PC-9 (cell line): ENCODE results near the gene CIAO2B. TPM values are rescaled to one million over a fixed set of nuclear protein-coding genes. Genes with fewer than 3 reads are reported as not detected.

Experiments used
- BruUV-seq: library from RNA; stranded (reverse); fragments of 400-500 nt; replicated peaks from 2 replicates; lab custom pipeline; 2021; lab: Mats Ljungman, UMichigan
- CTCF ChIA-PET: fragments of 300-600 bp; sonication (Branson Sonifier 250); formaldehyde crosslinking; loops from one replicate; lab custom pipeline; 2022; ENCODE audit warnings: antibody characterized with exemption; lab: Charles Lee
- POLR2A ChIA-PET: fragments of 300-600 bp; sonication (Branson Sonifier 250); formaldehyde crosslinking; loops from one replicate; lab custom pipeline; 2022; ENCODE audit warnings: antibody characterized with exemption; ENCODE audit not compliant: unreplicated experiment; lab: Charles Lee
- DNase-seq, 2 experiments: peaks; one replicate each; pipeline versions ENCODE4 v3.0.0 to v3.0.0-alpha.2; 2015 to 2022; ENCODE audit warnings: mixed read lengths in 1 of 2
- H2AFZ ChIP-seq: fragments of 200-600 bp; sonication (generic); 2 replicates; pipeline ENCODE4 v1.8.1; 2017; ENCODE audit warnings: antibody characterized with exemption
- H3F3A ChIP-seq: fragments of 200-600 bp; sonication (generic); 2 replicates; pipeline ENCODE4 v1.8.1; 2017; ENCODE audit warnings: antibody characterized with exemption, mild to moderate bottlenecking, low read depth; ENCODE audit not compliant: insufficient read depth
- H3K27ac ChIP-seq: fragments of 200-600 bp; sonication (generic); 2 replicates; pipeline ENCODE4 v1.6.1; 2016; ENCODE audit warnings: mixed run types
- H3K27me3 ChIP-seq: fragments of 200-600 bp; sonication (generic); 2 replicates; pipeline ENCODE4 v1.6.1; 2016; ENCODE audit warnings: low read depth, mixed run types; ENCODE audit not compliant: insufficient read depth
- H3K36me3 ChIP-seq: fragments of 200-600 bp; sonication (generic); 2 replicates; pipeline ENCODE4 v1.6.1; 2016; ENCODE audit warnings: low read depth, mixed run types
- H3K4me1 ChIP-seq: fragments of 200-600 bp; sonication (generic); replicated peaks from 2 replicates; pipeline ENCODE4 v1.6.1; 2016; ENCODE audit warnings: mixed run types; ENCODE audit not compliant: insufficient read depth
- H3K4me2 ChIP-seq: fragments of 200-600 bp; sonication (generic); 2 replicates; pipeline ENCODE4 v1.6.1; 2017; ENCODE audit warnings: mixed run types
- H3K4me3 ChIP-seq: fragments of 200-600 bp; sonication (generic); 2 replicates; pipeline ENCODE4 v1.6.1; 2016; ENCODE audit warnings: mixed run types
- H3K79me2 ChIP-seq: fragments of 200-600 bp; sonication (generic); 2 replicates; pipeline ENCODE4 v1.6.1; 2017; ENCODE audit warnings: low read depth, mixed run types
- H3K9me2 ChIP-seq: fragments of 200-600 bp; sonication (generic); 2 replicates; pipeline ENCODE4 v1.8.1; 2017; ENCODE audit warnings: mild to moderate bottlenecking; ENCODE audit not compliant: insufficient read depth
- H3K9me3 ChIP-seq: fragments of 200-600 bp; sonication (generic); 2 replicates; pipeline ENCODE4 v1.8.1; 2016; ENCODE audit warnings: low read depth; ENCODE audit not compliant: insufficient read depth
- H4K20me1 ChIP-seq: fragments of 200-600 bp; sonication (generic); 2 replicates; pipeline ENCODE4 v1.8.1; 2017; ENCODE audit not compliant: insufficient read depth
- EZH2 ChIP-seq: fragments of 200-600 bp; sonication (generic); IDR thresholded peaks from 2 replicates; pipeline ENCODE4 v1.8.0; 2017; ENCODE audit warnings: antibody characterized with exemption, low read depth
- intact Hi-C: fragments of 100-400 bp; cut with micrococcal nuclease; formaldehyde crosslinking; loops from one replicate; pipeline ENCODE4 v1.10.0; 2022; ENCODE audit not compliant: unreplicated experiment
- total RNA-seq: library from RNA; stranded (reverse); gene quantifications from 2 replicates; pipeline ENCODE4 v1.2.3, GENCODE V29; 2021
- TF ChIP-seq, protein P1 (sequence below): fragments of 200-600 bp; sonication (generic); conservative IDR thresholded peaks from 2 replicates; pipeline ENCODE4 v1.6.1; 2017; ENCODE audit warnings: mixed run types, antibody characterized with exemption, mild to moderate bottlenecking, moderate library complexity

Gene CIAO2B
- total RNA-seq, 1 experiment from 2014 or later = 87.1 TPM

DNA sequence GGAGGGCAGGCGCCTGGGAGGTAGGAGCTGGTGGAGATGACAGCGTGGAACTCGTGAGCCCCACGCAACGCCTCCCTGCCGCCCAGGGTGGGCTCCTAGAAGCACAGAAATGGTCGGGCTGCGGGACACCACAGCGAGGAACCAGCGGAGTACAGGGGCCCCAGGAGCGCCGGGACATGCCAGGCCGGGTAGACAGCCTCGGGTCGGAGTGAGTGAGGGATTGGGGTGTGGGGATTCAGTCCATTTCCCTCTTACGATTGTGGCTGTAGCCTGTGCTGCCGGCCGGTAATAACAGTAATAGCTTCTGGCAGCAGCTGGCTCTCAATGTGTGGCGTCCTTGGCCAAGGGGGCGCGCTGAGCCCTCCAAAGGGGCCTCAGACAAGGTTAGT, 14.6 kb upstream of the CIAO2B start:
- H3K79me2 ChIP-seq = no peaks in the 10 kb centered on the region
- H4K20me1 ChIP-seq = no peaks in the 10 kb centered on the region
- H3K36me3 ChIP-seq = no peaks in the 10 kb centered on the region
- intact Hi-C loops = loop anchor here (5.0 kb wide), 1 partner anchor 542 kb away; no protein-coding TSS in a partner anchor
- no peak for TF ChIP-seq EZH2
- TF ChIP-seq, protein P1, sequence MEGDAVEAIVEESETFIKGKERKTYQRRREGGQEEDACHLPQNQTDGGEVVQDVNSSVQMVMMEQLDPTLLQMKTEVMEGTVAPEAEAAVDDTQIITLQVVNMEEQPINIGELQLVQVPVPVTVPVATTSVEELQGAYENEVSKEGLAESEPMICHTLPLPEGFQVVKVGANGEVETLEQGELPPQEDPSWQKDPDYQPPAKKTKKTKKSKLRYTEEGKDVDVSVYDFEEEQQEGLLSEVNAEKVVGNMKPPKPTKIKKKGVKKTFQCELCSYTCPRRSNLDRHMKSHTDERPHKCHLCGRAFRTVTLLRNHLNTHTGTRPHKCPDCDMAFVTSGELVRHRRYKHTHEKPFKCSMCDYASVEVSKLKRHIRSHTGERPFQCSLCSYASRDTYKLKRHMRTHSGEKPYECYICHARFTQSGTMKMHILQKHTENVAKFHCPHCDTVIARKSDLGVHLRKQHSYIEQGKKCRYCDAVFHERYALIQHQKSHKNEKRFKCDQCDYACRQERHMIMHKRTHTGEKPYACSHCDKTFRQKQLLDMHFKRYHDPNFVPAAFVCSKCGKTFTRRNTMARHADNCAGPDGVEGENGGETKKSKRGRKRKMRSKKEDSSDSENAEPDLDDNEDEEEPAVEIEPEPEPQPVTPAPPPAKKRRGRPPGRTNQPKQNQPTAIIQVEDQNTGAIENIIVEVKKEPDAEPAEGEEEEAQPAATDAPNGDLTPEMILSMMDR = no peak
- DNase-seq = no peak
- no peaks in the 10 kb centered on the region for H3K9me3 ChIP-seq
- H3K4me3 ChIP-seq = no peak overlapping the region
- peaks cover 17% of the 10 kb centered on the region; the same call in 1 of the 2 replicates for H3F3A ChIP-seq
- no TSS peak for BruUV-seq
- H3K9me2 ChIP-seq = no peaks in the 10 kb centered on the region
- no peaks in the 10 kb centered on the region for H3K27me3 ChIP-seq
- H3K27ac ChIP-seq = no peak overlapping the region
- ChIA-PET POLR2A (interaction anchor here (0.6 kb wide), 1 partner anchor 264 kb away, joined by 11 read pairs; no protein-coding TSS in a partner anchor), CTCF (interaction anchor here (0.6 kb wide), 1 partner anchor 100 kb away, joined by 3 read pairs; no protein-coding TSS in a partner anchor)
- no peaks in the 10 kb centered on the region for H3K4me1 ChIP-seq
- no peak overlapping the region for H3K4me2 ChIP-seq
- no peak overlapping the region for H2AFZ ChIP-seq

DNA sequence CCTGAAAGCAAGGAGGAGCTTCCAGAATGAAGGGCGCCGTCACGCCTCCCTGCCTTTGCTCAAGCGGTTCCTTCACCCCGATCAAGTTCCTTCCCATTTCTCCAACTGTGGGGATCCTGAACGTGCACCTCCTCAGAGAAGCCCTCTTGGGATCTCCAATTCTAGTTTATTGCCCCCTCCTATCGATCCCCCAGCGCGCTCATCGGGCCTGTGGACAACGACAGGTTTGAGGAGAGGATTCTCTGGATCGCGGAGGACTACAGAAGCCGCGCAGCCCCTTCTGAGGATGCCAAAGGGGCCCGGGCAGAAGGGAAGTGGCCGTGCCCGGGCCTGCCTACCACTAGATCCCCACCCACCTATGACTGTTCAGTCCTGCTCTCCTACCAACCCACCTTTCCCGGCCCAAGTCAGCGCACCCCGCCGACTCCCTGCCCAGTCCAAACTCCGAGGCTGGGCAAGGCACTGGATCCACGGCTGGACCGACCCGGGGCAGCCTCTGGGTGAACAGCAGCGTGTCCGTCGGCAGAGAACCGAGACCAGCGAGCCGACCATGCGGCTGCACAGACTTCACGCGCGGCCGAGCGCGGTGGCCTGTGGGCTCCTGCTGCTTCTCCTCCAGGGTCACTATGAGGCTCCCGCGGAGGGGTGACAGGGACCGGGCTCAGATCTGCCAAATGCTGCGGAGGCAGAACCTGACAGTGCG, 14.1 kb upstream of the CIAO2B start:
- no peaks in the 10 kb centered on the region for H3K27me3 ChIP-seq
- peak overlapping the region; percentile 66 for H3K4me3 ChIP-seq
- H3K36me3 ChIP-seq = no peaks in the 10 kb centered on the region
- H3K27ac ChIP-seq = no peak overlapping the region
- no peaks in the 10 kb centered on the region for H3K9me2 ChIP-seq
- H3K9me3 ChIP-seq = no peaks in the 10 kb centered on the region
- H2AFZ ChIP-seq = peak overlapping the region; percentile 60; the same call in 1 of the 2 replicates
- no peak for TF ChIP-seq EZH2
- TF ChIP-seq, protein P1 = no peak
- H3K4me1 ChIP-seq = no peaks in the 10 kb centered on the region
- H4K20me1 ChIP-seq = no peaks in the 10 kb centered on the region
- H3K4me2 ChIP-seq = peak overlapping the region; percentile 97
- ChIA-PET POLR2A (no interaction called here), CTCF (no interaction called here)
- no peak for DNase-seq
- no peaks in the 10 kb centered on the region for H3K79me2 ChIP-seq
- no TSS peak for BruUV-seq
- intact Hi-C loops = loop anchor here (5.0 kb wide), 1 partner anchor 541 kb away; no protein-coding TSS in a partner anchor
- H3F3A ChIP-seq = peaks cover 18% of the 10 kb centered on the region; the same call in 1 of the 2 replicates

DNA sequence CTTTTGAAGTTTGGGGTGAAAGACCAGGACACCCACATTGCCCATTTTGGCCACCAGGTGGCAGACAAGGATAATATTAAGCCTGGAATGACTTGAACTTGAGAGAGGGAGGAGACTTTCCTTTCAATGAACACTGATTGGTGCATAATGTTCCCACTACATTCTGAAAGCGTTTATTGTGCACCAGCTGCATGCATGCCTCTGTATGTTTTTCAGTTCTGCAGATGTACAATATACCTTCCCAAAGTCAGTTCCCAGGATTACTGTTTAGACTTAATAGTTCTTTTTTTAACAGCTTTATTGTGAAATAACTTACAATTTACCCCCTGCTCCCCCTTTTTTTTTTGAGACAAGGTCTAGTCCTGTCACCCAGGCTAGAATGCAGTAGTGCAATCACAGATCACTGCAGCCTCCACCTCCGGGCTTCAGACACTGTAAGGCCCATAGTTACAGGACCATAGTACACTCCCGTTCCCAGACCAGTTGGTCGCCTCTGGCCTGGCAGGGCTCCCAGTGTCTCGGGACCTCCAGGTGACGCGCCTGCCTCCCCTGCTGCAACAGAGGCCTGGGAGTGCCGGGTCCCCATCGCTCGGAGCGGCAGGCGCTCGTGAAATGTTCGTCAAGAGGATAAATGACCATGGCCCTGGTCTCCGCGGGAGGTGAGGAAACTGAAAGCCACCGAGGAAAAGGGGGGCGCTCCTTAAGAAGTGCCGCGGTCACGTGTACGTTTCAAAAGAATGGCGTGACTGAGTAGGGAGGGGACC, 13.3 kb upstream of the CIAO2B start:
- peak overlapping the region; percentile 66 for H3K4me3 ChIP-seq
- no peak overlapping the region for H3K27ac ChIP-seq
- TF ChIP-seq, protein P1 = peak; percentile 94
- TF ChIP-seq EZH2 = no peak
- no peaks in the 10 kb centered on the region for H3K79me2 ChIP-seq
- no peaks in the 10 kb centered on the region for H3K36me3 ChIP-seq
- H3K27me3 ChIP-seq = no peaks in the 10 kb centered on the region
- H3K9me3 ChIP-seq = no peaks in the 10 kb centered on the region
- no peaks in the 10 kb centered on the region for H3K9me2 ChIP-seq
- POLR2A ChIA-PET = interaction anchor here (0.6 to 0.7 kb wide), 2 partner anchors 90 to 285 kb away, joined by 4 read pairs; no protein-coding TSS in a partner anchor
- H3K4me1 ChIP-seq = no peaks in the 10 kb centered on the region
- H3K4me2 ChIP-seq = peak overlapping the region; percentile 97
- DNase-seq = peak; percentile 72 to 80
- H3F3A ChIP-seq = peaks cover 18% of the 10 kb centered on the region; the same call in 1 of the 2 replicates
- BruUV-seq = no TSS peak
- peak overlapping the region; percentile 60; the same call in 1 of the 2 replicates for H2AFZ ChIP-seq
- intact Hi-C loops = loop anchor here (1.0 to 5.0 kb wide), 3 partner anchors 52 to 567 kb away; no protein-coding TSS in a partner anchor
- CTCF ChIA-PET = no interaction called here
- no peaks in the 10 kb centered on the region for H4K20me1 ChIP-seq
